C4-2B (cell line): ENCODE results near the gene E4F1.
"Not testable (repeated sequence)": the region's sequence is repeated elsewhere in the genome, so short reads cannot be mapped to it uniquely, and the experiment has no call there.

Experiments
- H3K27ac ChIP-seq: fragments of 450-650 bp; 2 replicates; pipeline ENCODE4 v1.5.1; 2017
- ZFX ChIP-seq: fragments of 450-650 bp; IDR thresholded peaks from 2 replicates; pipeline ENCODE4 v1.6.1; 2017
- TF ChIP-seq, protein P1 (sequence below): fragments of 450-650 bp; conservative IDR thresholded peaks from 2 replicates; pipeline ENCODE4 v1.5.1; 2017; ENCODE audit warnings: mild to moderate bottlenecking

E4F1 gene

DNA sequence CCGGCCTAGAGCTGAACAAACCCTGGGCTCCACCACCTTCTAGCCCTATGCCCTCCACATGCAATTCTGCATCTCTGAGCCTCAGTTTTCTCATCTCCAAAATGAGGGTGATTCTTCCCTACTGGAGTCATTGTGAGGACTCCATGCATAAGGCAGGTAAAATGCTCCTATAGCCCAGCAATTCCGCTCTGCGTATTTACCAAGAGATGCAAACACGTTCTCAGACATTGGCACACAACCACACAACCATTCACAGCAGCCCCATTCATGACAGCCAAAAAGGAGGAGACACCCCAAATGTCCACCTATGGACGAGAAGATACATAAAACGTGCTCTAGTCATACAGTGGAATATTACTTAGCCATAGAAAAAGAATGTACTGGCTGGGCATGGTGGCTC is 23.1 kb upstream of the E4F1 start:
- TF ChIP-seq, protein P1, sequence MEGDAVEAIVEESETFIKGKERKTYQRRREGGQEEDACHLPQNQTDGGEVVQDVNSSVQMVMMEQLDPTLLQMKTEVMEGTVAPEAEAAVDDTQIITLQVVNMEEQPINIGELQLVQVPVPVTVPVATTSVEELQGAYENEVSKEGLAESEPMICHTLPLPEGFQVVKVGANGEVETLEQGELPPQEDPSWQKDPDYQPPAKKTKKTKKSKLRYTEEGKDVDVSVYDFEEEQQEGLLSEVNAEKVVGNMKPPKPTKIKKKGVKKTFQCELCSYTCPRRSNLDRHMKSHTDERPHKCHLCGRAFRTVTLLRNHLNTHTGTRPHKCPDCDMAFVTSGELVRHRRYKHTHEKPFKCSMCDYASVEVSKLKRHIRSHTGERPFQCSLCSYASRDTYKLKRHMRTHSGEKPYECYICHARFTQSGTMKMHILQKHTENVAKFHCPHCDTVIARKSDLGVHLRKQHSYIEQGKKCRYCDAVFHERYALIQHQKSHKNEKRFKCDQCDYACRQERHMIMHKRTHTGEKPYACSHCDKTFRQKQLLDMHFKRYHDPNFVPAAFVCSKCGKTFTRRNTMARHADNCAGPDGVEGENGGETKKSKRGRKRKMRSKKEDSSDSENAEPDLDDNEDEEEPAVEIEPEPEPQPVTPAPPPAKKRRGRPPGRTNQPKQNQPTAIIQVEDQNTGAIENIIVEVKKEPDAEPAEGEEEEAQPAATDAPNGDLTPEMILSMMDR: no peak
- TF ChIP-seq ZFX: no peak
- no peak overlapping the region for H3K27ac ChIP-seq

DNA sequence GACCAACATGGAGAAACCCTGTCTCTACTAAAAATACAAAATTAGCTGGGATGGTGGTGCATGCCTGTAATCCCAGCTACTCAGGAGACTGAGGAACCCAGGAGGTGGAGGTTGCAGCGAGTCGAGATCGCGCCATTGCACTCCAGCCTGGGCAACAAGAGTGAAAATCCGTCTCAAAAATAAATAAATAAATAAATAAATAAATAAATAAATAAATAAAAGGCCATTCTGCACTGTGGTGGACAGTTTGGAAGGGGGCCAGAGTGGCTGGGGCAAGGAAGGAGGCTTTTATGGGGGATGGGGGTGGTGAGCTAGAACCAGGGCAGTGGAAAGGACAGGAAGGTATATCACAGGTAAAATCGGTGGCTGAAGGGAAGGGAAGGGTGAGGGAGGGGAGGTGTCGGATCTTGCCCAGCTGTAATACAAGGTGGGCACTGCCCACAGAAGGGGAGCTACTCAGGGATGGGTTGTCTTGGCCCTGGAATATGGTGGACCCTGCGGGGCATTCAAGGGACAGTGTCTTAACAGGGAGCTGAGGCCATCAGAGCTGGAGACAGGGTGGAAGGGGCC is 20.2 kb upstream of the E4F1 start:
- H3K27ac ChIP-seq: not testable (repeated sequence)

DNA sequence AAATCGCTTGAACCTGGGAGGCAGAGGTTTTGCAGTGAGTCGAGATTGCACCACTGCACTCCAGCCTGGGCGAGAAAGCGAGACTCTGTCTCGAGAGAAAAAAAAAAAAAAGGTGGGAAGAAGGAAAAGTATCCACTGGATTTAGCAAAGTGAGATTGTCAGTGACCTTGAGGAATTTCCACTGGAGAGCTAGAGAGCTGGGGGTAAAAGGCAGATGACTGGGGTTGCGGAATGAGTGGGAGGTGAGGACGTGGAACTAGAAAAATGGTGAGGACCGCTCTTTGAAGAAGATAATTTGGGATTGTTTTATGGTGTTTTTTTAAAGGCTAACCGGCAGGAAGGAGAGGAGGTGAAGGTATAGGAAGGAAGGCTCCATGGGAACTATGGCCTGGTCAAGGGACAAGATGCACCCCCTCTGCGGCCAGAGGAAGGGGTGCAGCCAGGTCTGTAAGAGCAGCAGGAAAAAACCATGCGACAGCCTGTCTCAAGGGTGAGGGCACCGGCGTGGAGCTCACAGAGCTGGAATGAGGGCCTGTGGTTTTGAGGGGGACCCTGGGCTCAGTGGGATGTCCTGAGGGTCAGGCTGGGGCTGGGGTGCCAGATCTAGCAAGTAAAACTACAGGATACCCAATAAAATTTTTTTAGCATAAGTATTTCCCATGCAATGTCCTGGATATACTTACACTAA is 18.8 kb upstream of the E4F1 start:
- peak overlapping the region; percentile 92 for H3K27ac ChIP-seq
- TF ChIP-seq ZFX: no peak
- TF ChIP-seq, protein P1: no peak

DNA sequence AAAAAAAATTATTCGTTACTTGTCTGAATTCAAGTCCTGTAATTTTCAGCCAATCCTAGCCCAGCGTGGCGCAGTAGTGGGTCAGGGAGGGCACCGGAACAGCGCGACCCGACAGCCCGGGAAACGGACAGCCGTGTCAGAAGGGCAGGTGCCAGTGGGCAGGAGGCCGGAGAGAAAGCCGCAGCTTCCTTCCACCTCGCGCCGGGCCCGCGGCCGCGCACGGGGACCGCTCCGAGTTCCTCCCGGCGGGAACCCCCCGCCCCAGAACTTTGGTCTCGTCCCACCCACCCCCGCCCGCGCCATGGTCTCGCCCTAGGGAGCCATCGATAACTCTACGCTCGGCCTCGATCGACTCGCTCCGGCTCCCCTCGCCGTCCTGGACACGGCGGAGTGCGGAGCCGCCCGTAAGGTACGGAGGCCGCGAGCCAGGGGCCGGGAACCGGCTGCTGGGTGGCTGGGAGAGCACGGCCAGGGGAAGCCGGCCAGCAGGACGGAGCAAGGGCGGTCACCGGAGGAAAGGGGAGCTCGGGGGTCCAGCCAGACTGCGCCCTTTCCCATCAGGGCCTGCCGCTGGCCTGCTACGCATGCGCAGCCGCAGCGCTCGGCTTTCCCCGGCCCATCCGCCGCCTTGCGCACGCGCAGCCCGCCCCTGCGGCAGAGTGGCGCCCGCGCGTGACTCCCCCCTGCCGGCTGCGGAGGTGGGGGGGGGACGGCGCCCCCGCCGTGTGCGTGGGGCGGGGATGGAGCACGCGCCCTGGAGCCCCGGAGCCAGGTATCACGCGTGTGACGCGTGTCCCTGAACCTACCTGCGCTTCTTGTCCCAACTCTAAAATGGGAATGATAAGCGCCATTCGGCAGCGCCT is 18.1 kb upstream of the E4F1 start, which contains the start of gene MLST8:
TSS of gene MLST8 (plus strand) at position 351 of the 863 bp plus-strand sequence. CDS start 632 bp downstream, outside the sequence.
- H3K27ac ChIP-seq: peak within 1 kb of the TSS; percentile 92
- peak; percentile 94 for TF ChIP-seq ZFX
- TF ChIP-seq, protein P1: no peak; the same call in 1 of the 2 replicates

DNA sequence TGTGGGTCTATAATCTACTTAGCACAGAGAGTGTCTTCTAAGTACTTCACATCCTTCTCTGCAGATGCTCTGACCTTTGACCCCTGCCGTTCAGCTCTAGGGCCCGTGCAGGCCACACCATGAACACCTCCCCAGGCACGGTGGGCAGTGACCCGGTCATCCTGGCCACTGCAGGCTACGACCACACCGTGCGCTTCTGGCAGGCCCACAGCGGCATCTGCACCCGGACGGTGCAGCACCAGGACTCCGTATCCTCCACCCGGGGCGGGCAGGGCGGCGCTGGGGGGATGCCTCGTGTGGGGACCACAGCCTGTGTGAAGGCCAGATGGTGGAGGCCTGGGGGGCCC is 17.5 kb upstream of the E4F1 start:
- peak overlapping the region; percentile 92 for H3K27ac ChIP-seq
- TF ChIP-seq ZFX: no peak
- TF ChIP-seq, protein P1: no peak; the same call in 1 of the 2 replicates

DNA sequence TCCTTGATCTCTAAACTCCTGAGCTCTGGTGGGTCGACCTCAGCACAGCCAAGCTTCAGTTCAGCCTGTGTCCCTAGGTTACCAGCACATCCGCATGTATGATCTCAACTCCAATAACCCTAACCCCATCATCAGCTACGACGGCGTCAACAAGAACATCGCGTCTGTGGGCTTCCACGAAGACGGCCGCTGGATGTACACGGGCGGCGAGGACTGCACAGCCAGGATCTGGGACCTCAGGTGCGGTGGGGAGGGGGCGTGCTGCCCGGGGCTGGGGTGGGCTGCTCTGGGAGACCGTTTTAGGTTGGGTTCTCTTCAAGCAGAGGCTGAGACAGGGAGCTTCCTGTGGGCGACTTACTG is 17.0 kb upstream of the E4F1 start:
- TF ChIP-seq, protein P1: no peak
- no peak for TF ChIP-seq ZFX
- peak overlapping the region; percentile 92 for H3K27ac ChIP-seq

DNA sequence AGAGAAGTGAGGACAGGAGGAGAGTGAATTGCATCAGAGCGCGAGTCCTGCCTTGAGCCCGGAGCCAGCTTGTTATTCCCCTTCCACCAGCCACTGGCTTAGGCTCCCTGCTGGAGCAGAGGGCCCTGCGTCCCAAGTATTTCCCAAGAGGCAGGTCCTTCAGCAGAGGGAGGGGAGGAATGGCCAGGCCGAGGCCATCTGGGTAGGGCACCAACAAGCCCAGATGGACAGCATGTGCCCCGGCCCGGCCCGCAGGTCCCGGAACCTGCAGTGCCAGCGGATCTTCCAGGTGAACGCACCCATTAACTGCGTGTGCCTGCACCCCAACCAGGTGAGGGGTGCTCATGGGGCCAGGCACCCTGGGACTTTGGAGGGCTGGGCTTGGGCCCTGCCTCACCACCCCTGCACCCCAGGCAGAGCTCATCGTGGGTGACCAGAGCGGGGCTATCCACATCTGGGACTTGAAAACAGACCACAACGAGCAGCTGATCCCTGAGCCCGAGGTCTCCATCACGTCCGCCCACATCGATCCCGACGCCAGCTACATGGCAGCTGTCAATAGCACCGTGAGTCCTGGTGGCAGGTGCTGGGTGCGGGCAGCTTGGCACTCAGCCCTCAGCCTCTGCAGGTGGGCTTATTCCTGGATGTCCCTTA is 16.5 kb upstream of the E4F1 start:
- no peak for TF ChIP-seq ZFX
- TF ChIP-seq, protein P1: no peak
- H3K27ac ChIP-seq: peak overlapping the region; percentile 92
